Right kidney (tissue), 1 donor: ENCODE data around the gene FNTB.
"Not testable (repeated sequence)": the region's sequence is repeated elsewhere in the genome, so short reads cannot be mapped to it uniquely, and the experiment has no call there.

Experiments used
- DNase-seq: peaks from one replicate; pipeline ENCODE4 v3.0.0-alpha.2; 2016

Gene FNTB

GRCh38 chr14:65087835-65088234 lies 101.1 kb downstream of the FNTB start:
- not testable (repeated sequence) for DNase-seq

GRCh38 chr14:65092349-65092748 lies 105.7 kb downstream of the FNTB start:
- no peak for DNase-seq

- DNase-seq: no peak
These were observed 109.0 kb downstream of the FNTB start for GRCh38 chr14:65095633-65096205.

GRCh38 chr14:65096323-65097089 lies 109.8 kb downstream of the FNTB start:
- no peak for DNase-seq

GRCh38 chr14:65098586-65098985 lies 111.9 kb downstream of the FNTB start:
- DNase-seq: no peak

GRCh38 chr14:65100922-65101541 lies 114.3 kb downstream of the FNTB start:
- DNase-seq: no peak

GRCh38 chr14:65101631-65102440 lies 115.1 kb downstream of the FNTB start:
- peak; percentile 73 for DNase-seq

GRCh38 chr14:65102441-65103149 lies 115.9 kb downstream of the FNTB start, which contains the start of gene MAX:
TSS of gene MAX (minus strand) at chr14:65102517. CDS start at chr14:65102339, 178 bp downstream.
- peak; percentile 86 for DNase-seq

- DNase-seq: no peak
These were observed 116.6 kb downstream of the FNTB start for GRCh38 chr14:65103150-65103760.

GRCh38 chr14:65104791-65105190 lies 118.1 kb downstream of the FNTB start:
- DNase-seq: no peak

GRCh38 chr14:65106316-65106715 lies 119.6 kb downstream of the FNTB start:
- DNase-seq: no peak

GRCh38 chr14:65106736-65107135 lies 120.0 kb downstream of the FNTB start:
- DNase-seq: no peak

- DNase-seq: no peak
These were observed 120.5 kb downstream of the FNTB start for GRCh38 chr14:65107200-65107599.

- no peak for DNase-seq
These were observed 122.7 kb downstream of the FNTB start for GRCh38 chr14:65109357-65109756.

- DNase-seq: no peak
These were observed 123.8 kb downstream of the FNTB start for GRCh38 chr14:65110525-65110924.
